A673 (cell line): ENCODE data around the gene SMTN. TPM values are rescaled to one million over a fixed set of nuclear protein-coding genes. Genes with fewer than 3 reads are reported as not detected.
"Not testable (repeated sequence)": the region's sequence is repeated elsewhere in the genome, so short reads cannot be mapped to it uniquely, and the experiment has no call there.

ENCODE experiments used
- BruUV-seq: library from RNA; stranded (reverse); fragments of 400-500 nt; replicated peaks from 2 replicates; lab custom pipeline; 2021; lab: Mats Ljungman, UMichigan
- CTCF ChIA-PET: fragments of 300-600 bp; sonication (Branson Sonifier 250); formaldehyde crosslinking; loops from one replicate; lab custom pipeline; 2022; ENCODE audit warnings: antibody characterized with exemption; lab: Charles Lee
- POLR2A ChIA-PET: fragments of 300-600 bp; sonication (Branson Sonifier 250); formaldehyde crosslinking; loops from one replicate; lab custom pipeline; 2022; ENCODE audit warnings: antibody characterized with exemption; ENCODE audit not compliant: low non-redundant PET; lab: Charles Lee
- DNase-seq: peaks from one replicate; pipeline ENCODE4 v3.0.0-alpha.2; 2015; ENCODE audit warnings: low spot score
- H3K27ac ChIP-seq: fragments of 200-600 bp; sonication (generic); 2 replicates; pipeline ENCODE4 v1.5.1; 2016; ENCODE audit warnings: mixed run types, low read depth, mild to moderate bottlenecking, mixed read lengths, antibody characterized with exemption, low read length; ENCODE audit not compliant: poor library complexity, severe bottlenecking
- H3K27me3 ChIP-seq: fragments of 200-600 bp; sonication (generic); replicated peaks from 2 replicates; pipeline ENCODE4 v1.6.1; 2017; ENCODE audit warnings: mixed run types, low read depth, mild to moderate bottlenecking, mixed read lengths, antibody characterized with exemption, low read length; ENCODE audit not compliant: insufficient read depth, poor library complexity
- H3K36me3 ChIP-seq: fragments of 200-600 bp; sonication (generic); 2 replicates; pipeline ENCODE4 v1.6.1; 2016; ENCODE audit warnings: mixed run types, mild to moderate bottlenecking, mixed read lengths, antibody characterized with exemption, low read length; ENCODE audit not compliant: insufficient read depth, poor library complexity, severe bottlenecking
- H3K4me1 ChIP-seq: fragments of 200-600 bp; sonication (generic); 2 replicates; pipeline ENCODE4 v1.6.1; 2017; ENCODE audit warnings: mixed run types, mild to moderate bottlenecking, mixed read lengths, antibody characterized with exemption, low read length; ENCODE audit not compliant: insufficient read depth, poor library complexity, severe bottlenecking
- H3K4me3 ChIP-seq: fragments of 200-600 bp; sonication (generic); 2 replicates; pipeline ENCODE4 v1.5.1; 2016; ENCODE audit warnings: low read depth, mixed run types, mild to moderate bottlenecking, mixed read lengths, low read length; ENCODE audit not compliant: poor library complexity, severe bottlenecking
- H3K9me3 ChIP-seq: fragments of 200-600 bp; sonication (generic); 2 replicates; pipeline ENCODE4 v1.6.1; 2016; ENCODE audit warnings: mixed run types, low read depth, mild to moderate bottlenecking, mixed read lengths, antibody characterized with exemption, low read length; ENCODE audit not compliant: poor library complexity, severe bottlenecking
- CTCF ChIP-seq: fragments of 300-800, 200-600 bp; sonication (generic); conservative IDR thresholded peaks from 2 replicates; pipeline ENCODE4 v1.5.1; 2017; ENCODE audit warnings: low read depth, mild to moderate bottlenecking, antibody characterized with exemption, low read length, moderate library complexity, mixed read lengths
- EZH2 ChIP-seq: fragments of 200-600 bp; sonication (generic); IDR thresholded peaks from 2 replicates; pipeline ENCODE4 v1.6.1; 2017; ENCODE audit warnings: borderline replicate concordance, low read depth, mild to moderate bottlenecking, mixed read lengths, antibody characterized with exemption, low read length; ENCODE audit not compliant: poor library complexity, severe bottlenecking
- intact Hi-C: fragments of 100-400 bp; cut with micrococcal nuclease; formaldehyde crosslinking; loops from one replicate; pipeline ENCODE4 v1.10.0; 2022; ENCODE audit not compliant: unreplicated experiment
- total RNA-seq: library from RNA; stranded (reverse); gene quantifications from 2 replicates; pipeline ENCODE4 v1.2.3, GENCODE V29; 2021

SMTN gene
- total RNA-seq, 1 experiment from 2014 or later, result 40.0 TPM

DNA sequence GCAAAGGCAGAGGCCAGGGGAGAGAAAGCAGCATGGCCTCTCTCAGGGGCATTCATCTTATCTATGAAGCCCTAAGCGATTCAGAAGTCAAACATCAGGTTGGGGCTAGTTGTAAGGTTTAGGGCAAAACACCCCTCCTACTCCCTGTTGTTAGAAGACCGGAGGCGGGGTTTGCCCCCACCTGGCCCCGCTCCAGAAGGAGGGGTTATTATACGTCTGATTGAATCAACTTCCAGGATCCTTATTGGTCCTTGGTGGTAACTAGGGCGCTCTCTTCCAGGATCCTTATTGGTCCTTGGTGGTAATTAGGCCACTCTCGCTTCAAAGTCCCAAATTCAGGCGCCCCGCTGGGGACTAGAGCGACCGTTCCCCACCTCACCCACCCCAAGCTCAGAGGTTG lies 12.1 kb upstream of the SMTN start:
- Histone ChIP-seq H3K27me3 (no peaks in the 10 kb centered on the region), H3K27ac (no peak overlapping the region), H3K4me3 (no peak overlapping the region), H3K4me1 (no peaks in the 10 kb centered on the region), H3K36me3 (no peaks in the 10 kb centered on the region), H3K9me3 (no peaks in the 10 kb centered on the region)
- ChIA-PET CTCF (no interaction called here), POLR2A (no interaction called here)
- DNase-seq, result no peak
- intact Hi-C loops, result no loop called here
- no TSS peak for BruUV-seq
- TF ChIP-seq EZH2 (no peak), CTCF (no peak)

DNA sequence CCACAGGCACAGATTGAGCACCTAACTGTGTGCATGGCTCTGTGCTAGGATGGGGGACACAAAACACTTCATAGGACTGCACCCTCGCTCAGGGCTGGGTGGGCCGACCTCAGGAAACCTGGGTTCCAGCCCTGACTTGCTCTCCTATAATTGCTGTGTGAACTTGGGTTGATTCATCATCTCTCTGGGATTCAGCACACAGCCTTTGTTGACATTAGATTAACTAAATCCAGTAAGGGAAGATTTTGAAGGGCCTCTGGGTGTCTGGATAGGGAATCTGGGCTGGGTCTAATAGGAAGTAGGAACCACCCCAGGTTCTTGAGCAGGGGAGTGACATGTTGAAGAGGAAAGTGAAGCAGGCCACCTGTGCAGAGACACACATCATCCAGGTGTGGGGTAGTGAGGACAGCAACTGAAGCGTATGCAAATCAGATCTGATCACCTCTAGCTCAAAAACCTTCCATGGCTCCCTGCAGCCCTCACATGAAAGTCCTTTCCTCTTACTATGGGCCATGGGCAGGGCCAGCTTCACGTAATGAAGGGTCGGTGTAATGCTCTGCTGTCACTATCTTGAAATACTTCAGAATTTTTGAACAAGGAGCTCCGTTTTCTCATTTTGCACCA lies 11.3 kb upstream of the SMTN start:
- H3K36me3 ChIP-seq, CTCF ChIA-PET, H3K27ac ChIP-seq, H3K4me3 ChIP-seq, DNase-seq, intact Hi-C loops, H3K4me1 ChIP-seq, H3K27me3 ChIP-seq, BruUV-seq, H3K9me3 ChIP-seq, POLR2A ChIA-PET: not testable (repeated sequence)

- POLR2A ChIA-PET, intact Hi-C loops, BruUV-seq, H3K4me1 ChIP-seq, DNase-seq, H3K4me3 ChIP-seq, H3K36me3 ChIP-seq, H3K27me3 ChIP-seq, H3K9me3 ChIP-seq, H3K27ac ChIP-seq: not testable (repeated sequence)
- CTCF ChIA-PET, result interaction anchor here (0.7 kb wide), 1 partner anchor 201 kb away, joined by 4 read pairs; no protein-coding TSS in a partner anchor
Observed at GRCh38 chr22:31073125-31073524, 8.0 kb upstream of the SMTN start.

DNA sequence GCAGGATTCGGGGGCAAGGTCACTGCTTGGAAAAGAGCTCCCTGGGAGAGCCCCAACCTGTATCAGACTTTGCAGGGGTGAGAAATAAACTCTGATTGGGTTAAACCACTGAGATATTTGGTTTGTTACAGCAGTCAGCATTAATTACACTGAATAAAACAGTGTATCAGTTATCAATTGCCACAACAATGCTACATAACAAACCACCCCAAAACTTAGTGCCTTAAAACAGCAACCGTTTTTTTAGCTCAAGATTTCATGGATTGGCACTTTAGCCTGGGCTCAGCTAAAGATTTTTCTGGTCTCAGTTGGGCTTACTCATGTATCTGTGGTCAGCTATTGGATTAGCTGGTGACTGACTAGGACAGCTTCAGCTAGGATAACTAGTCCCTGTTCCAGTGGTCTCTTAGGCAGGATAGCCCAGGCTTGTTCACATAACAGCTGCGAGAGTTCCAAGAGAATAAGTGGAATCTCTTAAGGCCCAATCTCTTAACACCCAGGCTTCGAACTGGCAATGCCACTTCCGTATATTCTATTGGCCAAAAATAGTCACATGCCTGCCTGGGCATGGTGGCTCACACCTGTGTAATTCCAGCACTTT lies 7.5 kb upstream of the SMTN start:
- H3K9me3 ChIP-seq, DNase-seq, H3K27me3 ChIP-seq, H3K36me3 ChIP-seq, CTCF ChIA-PET, intact Hi-C loops, H3K27ac ChIP-seq, POLR2A ChIA-PET, BruUV-seq, H3K4me1 ChIP-seq, H3K4me3 ChIP-seq: not testable (repeated sequence)
